ENCODE measurements around the gene CDC37.
A peak's percentile ranks its signal among the peaks of the same experiment; 100 is the strongest.

The CDC37 gene

DNA sequence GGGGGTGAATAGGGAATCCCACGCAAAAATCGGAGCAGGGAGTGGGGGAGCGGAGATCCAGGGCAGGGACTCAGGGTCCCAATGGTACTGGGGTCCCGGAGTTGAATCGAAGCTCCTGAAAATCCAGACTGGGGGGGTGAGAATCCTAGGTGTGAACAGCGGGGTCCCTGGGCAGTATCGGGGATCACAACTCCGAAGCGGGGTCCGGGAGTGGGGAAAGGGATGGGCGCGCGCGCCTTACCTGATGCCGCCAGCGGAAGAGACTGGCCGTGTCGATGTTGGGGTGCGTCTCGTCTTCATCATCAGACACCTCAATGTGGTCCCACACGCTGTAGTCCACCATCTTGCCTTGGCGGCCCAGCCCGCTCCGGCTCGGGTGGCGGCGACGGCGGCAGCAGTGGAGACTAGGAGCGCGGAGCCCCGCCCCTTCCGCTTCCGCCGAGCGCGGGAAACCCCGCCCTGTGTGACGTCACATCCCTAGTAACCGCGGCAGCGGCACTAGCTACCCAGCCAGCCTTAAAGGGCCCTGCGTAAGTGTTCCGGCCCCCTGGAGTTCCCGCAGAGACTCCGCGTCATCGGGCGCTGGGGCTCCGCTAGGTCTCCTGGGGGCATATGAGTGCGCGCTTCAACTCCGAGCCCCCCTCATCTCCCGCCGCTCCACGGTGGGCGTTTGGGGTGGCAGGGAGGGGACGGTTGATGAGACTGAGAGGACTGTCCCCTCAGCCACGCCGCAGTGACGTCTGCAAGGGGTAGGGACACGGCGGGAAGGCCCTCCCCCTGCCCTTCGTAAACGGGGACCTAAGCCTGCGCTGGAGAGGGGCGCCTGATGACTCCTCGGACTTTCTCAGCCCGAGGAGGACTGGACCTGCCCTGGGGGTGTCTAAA, at the start of gene CDC37:
CDC37 (minus strand) TSS at position 406 of the 885 bp plus-strand sequence; CDS start at position 343, 63 bp downstream.
- peak; percentile 99 for DNase-seq (ENCODE audit: low spot score)

DNA sequence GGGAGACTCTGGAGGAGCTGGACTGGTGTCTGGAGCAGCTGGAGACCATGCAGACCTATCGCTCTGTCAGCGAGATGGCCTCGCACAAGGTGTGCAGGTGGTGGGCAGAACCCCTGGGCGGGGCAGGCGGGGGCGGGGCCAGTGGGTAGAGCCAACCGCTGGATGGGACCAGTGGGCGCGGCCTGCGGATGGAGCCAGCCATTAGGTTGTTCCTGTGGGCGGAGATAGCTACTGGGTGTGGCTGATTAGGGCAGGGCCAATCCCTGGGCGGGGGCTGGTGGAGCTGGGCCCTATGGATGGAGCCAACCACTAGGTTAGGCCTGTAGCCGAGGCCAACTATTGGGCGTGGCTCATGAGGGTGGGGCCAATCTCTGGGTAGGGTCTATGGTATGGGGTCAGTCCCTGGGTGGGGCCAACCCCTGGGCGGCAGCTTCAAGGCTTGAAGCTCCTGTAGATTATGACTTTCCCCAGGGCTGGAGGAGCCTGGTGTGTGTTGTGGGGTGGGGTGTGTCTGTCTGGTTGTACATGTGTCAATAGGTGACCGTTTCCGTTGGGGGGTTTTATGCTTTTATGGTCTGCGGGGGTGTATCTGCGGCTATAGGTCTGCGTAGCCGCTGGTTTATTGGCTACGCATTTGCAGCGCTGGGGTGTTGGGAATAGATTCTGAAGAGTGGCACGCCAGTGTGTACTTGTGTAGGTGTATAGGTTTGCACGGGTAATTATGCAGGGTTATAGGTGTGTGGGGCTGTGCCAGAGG, 47.7 kb upstream of the CDC37 start:
- DNase-seq (ENCODE audit: low spot score), result no peak

- no peak for DNase-seq (ENCODE audit: low spot score)
Observed at GRCh38 chr19:10450191-10450852, 47.0 kb upstream of the CDC37 start.

- DNase-seq (ENCODE audit: low spot score), result no peak
Observed at GRCh38 chr19:10449037-10449436, 45.7 kb upstream of the CDC37 start.

GRCh38 chr19:10442698-10443097, 39.4 kb upstream of the CDC37 start:
- no peak for DNase-seq (ENCODE audit: low spot score)

DNA sequence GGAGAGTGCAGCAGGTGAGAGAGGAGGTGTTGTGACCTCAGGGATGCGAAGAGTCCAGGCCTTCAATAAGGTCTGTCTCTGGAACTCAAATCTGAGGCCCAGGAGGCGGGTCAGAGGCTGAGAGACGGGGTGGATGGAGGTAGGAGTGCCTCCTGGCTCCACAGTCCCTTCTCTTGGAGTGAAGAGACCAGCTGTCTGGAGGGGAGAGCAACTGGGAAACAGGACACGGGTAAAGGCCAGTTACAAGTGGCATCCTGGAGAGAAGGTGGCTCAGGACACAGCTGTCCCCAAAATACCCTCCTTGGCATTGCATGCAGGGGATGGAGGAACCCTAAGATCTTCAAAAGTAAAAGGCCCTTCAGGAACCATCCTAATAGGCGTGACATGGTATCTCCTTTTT, 36.2 kb upstream of the CDC37 start:
- DNase-seq (ENCODE audit: low spot score), result peak; percentile 2

- DNase-seq (ENCODE audit: low spot score), result no peak
Observed at GRCh38 chr19:10433131-10433536, 29.8 kb upstream of the CDC37 start.

- no peak for DNase-seq (ENCODE audit: low spot score)
Observed at GRCh38 chr19:10432736-10433130, 29.4 kb upstream of the CDC37 start.

GRCh38 chr19:10431943-10432735, 28.8 kb upstream of the CDC37 start:
- peak; percentile 87 for DNase-seq (ENCODE audit: low spot score)

GRCh38 chr19:10431254-10431942, 28.1 kb upstream of the CDC37 start:
- DNase-seq (ENCODE audit: low spot score), result no peak

DNA sequence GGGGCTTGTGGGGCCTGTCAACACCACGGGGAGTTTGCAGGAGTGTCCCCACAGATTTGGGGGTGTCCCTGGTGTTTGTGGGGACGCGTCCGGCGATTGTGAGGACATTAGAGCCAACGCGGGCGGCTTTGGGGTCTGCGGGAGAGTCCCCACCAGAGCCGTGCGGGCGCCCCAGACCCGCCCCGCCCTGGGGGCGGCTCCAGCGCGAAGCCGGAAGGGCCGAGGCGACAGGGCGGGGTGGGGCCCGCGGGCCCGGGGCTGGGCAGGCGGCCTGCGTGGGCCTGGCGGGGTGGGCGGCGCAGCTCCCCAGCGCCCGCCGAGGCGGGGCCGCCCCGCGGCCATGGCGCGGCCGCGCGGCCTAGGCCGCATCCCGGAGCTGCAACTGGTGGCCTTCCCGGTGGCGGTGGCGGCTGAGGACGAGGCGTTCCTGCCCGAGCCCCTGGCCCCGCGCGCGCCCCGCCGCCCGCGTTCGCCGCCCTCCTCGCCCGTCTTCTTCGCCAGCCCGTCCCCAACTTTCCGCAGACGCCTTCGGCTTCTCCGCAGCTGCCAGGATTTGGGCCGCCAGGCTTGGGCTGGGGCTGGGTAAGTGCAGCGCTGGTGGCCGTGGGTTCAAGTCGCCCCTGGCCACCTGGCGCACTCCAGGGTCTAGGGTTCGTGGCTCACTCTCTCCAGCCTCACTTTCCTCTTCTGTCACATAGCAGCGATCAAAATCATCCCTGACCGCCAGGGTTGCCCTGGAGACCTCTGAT, 27.3 kb upstream of the CDC37 start:
- peak; percentile 93 for DNase-seq (ENCODE audit: low spot score)

GRCh38 chr19:10428996-10429381, 25.6 kb upstream of the CDC37 start:
- no peak for DNase-seq (ENCODE audit: low spot score)

GRCh38 chr19:10427169-10427568, 23.8 kb upstream of the CDC37 start:
- DNase-seq (ENCODE audit: low spot score), result no peak

DNA sequence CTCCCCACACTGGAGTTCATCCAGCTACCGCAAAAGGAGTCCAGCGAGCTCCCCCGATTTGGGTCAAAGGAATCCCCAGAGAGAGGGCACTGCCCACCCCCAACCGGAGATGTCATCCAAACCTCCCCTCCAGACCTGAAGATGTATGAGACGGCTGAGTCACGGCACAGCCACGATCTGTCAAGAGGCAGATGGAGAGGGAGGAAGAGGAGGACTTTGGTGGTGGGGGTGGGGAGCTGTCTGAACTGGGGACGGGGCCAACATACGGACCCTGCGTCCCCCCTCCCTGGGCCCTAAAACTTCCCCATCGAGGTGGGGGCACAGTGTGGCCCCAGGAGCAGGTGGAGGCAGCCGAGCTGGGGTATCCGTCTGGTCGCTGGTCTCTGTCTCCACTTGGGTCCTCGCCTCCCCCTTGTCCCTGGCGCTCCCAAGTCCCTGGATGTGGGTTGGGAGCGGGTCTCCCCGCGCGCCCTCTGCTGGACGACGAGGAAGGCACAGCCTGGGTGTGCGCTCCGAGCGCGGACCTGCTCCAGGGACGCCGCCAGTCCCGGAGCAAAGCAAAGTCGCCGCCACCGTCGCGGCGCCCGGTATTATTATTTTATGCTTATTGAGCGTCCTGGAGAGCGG, 20.8 kb upstream of the CDC37 start:
- DNase-seq (ENCODE audit: low spot score), result peak; percentile 94

- peak; percentile 12 for DNase-seq (ENCODE audit: low spot score)
Observed at GRCh38 chr19:10422846-10423245, 19.5 kb upstream of the CDC37 start.

DNA sequence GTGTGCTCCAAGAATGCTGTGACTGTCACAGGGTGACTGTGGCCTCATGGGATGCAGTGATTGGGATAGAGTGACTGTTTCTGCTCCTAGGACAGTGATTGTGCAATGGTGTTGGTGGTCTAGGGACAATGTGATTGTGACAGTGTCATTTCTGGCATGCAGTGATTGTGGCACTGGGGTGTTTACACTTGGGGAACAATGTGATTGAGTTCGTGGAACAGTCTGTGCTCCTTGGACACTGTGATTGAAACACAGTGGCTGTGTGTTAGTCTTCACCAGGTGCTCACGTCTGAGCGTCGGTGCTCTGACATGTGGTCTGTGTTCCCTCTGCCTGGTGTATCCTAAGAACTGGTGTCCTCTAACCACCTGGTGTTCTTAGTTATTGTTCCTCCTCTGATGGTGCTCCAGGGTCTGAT, 18.7 kb upstream of the CDC37 start:
- DNase-seq (ENCODE audit: low spot score), result peak; percentile 2

DNA sequence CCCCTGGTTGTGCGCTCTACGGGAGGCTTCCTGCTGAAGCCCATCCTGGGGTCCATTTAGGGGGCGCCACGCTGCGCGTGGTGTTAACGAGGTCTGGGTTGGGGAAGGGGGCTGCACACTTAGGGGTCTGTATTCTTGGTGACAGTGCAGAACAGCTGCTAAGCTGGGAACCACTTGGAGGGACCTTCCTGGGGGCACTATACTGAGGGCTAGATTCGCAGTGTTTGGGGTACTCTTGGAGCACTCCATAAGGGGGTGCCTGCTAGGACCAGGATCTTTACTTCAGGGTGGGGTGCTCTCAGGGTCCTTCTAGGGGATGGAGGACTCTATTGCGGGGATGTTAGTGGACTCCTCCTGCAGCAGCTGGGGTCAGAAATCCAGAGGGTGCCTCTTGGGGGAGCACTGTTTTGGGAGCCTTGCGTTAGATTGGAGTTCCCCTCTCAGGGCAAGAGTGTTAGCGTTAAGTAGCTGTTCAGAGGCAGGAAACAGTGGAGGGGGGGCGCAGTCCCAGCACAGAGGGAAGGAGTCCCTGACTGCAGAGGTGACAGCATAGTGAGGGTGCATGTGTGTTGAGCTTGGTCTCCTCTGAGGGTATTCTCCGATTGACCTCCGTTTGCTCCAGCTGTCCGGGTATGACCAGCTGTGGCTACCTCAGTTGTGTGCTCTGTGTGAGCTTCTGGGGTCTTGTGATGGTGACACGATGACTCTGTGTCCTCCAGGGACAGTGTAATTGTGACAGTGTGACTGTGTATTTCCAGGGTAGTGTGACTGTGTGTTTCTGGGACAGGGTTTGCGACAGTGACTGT, 18.1 kb upstream of the CDC37 start:
- DNase-seq (ENCODE audit: low spot score), result peak; percentile 16

- peak; percentile 58 for DNase-seq (ENCODE audit: low spot score)
Observed at GRCh38 chr19:10420444-10421239, 17.3 kb upstream of the CDC37 start, which contains the start of gene PDE4A. TSS of gene PDE4A (plus strand) at chr19:10420538. CDS start at chr19:10420765, 227 bp downstream.

All from AG08396 (cell line).